GM10847 (cell line): Measurements from ENCODE around the gene CTIF.

Source experiments
- POLR2A ChIP-seq: IDR thresholded peaks from 2 replicates; pipeline ENCODE4 v1.6.1; 2011; ENCODE audit not compliant: insufficient read length; ENCODE audit errors: extremely low read depth

Gene CTIF

GRCh38 chr18:48724442-48724841 is 185.6 kb downstream of the CTIF start:
- TF ChIP-seq POLR2A, result no peak

DNA sequence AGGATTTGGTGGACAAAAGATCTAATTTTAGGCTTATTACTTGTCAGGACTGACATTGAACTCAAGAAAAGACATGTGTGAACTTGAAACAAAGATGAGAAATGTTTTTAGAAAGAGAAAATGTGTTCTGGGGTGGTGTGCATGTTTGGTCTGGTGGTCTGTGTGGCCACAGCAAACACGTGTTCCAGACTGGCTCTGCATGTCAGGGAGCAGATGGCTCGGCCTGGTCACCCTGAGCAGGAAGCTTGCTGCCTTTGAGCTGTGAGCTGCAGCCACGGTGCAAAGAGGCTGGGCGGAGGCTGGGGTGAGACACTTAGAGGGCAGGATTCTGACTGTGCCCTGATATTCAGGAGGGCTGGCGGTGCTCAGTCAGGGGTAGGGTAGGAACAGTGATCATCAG is 186.1 kb downstream of the CTIF start:
- no peak for TF ChIP-seq POLR2A

- no peak for TF ChIP-seq POLR2A
These were observed 186.7 kb downstream of the CTIF start for GRCh38 chr18:48725562-48725961.

GRCh38 chr18:48727681-48728080 is 188.8 kb downstream of the CTIF start:
- no peak for TF ChIP-seq POLR2A

GRCh38 chr18:48728204-48728833 is 189.5 kb downstream of the CTIF start:
- no peak for TF ChIP-seq POLR2A

DNA sequence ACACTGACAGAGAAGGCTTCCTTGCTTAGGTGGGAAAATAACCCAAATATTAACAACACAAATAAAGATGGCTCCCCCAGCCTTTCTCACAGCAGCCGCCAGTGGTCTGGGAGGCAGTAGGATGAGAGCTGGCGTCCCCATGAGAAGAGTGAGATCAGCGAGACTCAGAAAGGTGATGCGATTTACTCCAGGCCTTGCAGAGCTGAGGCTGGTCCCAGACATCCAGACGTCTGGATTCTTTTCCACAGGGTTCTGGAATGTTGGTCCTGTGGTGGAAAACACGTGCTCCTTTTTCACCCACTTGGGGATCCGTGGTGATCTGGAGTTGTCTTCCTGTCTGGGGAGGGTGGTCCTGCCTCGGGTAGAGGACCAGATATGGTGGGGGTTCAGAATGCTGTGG is 190.6 kb downstream of the CTIF start:
- no peak for TF ChIP-seq POLR2A

DNA sequence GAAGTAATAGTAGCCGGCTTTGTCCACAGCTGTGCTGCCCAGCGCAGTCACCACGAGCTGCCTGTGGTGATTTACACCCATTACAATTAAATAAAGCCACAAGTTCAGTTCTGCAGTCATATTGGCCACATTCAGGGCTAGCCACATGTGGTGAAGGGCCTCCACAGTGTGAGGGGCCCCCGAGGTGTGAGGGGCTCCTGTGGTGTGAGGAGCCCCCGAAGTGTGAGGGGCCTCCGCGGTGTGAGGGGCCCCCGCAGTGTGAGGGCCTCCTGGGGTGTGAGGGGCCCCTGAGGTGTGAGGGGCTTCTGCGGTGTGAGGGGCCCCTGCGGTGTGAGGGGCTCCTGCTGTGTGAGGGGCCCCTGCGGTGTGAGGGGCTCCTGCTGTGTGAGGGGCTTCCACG is 191.2 kb downstream of the CTIF start:
- TF ChIP-seq POLR2A, result no peak

DNA sequence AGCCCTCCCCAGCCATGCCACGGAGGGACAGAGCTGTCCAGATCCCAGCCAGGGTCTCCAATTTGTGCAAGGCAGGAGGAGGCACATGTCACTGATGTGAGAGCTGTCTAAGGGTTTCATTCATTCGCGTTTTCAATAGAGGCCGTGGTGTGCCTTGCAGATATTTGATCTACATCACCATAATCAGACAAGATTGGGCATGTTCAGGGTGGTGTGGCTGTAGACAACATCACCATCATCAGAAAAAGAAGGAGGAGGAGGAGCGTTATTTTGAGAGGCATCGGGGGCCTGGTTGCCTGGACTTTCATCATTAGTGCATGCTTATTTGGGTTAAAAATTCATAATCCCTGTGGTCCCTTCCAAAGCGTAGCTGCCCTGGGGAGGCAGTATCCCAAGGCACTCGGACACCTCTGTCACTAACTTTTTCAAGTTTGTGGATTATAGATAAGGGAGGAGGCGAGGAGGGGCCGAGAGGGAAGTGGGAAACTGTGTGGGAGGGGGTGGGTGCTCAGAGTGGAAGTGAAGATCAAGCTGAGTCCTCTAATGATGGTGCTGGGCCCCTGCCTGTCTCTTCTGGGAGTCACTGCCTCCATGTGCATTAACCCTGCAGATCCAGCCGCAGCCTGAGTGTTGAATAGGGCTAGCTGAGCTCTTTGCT is 194.1 kb downstream of the CTIF start:
- no peak for TF ChIP-seq POLR2A

GRCh38 chr18:48733643-48734253 is 194.9 kb downstream of the CTIF start:
- no peak for TF ChIP-seq POLR2A

DNA sequence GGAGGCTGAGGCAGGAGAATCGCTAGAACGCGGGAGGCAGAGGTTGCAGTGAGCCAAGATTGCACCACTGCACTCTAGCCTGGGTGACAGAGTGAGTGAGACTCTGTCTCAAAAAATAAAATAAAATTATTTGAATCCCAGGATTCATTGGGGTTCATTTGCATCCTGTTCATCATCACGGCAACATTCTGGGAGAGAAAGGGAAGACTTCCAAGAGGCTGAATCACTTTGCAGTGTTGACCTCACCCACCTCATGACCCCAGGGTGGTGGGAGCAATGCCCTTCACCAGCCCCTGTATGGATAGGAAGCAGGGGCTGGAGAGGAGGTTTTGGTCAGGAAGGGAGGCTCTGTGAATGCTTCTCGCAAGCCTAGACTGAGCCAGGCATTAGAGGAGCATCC is 195.6 kb downstream of the CTIF start:
- no peak for TF ChIP-seq POLR2A

GRCh38 chr18:48735080-48735676 is 196.3 kb downstream of the CTIF start:
- no peak for TF ChIP-seq POLR2A

DNA sequence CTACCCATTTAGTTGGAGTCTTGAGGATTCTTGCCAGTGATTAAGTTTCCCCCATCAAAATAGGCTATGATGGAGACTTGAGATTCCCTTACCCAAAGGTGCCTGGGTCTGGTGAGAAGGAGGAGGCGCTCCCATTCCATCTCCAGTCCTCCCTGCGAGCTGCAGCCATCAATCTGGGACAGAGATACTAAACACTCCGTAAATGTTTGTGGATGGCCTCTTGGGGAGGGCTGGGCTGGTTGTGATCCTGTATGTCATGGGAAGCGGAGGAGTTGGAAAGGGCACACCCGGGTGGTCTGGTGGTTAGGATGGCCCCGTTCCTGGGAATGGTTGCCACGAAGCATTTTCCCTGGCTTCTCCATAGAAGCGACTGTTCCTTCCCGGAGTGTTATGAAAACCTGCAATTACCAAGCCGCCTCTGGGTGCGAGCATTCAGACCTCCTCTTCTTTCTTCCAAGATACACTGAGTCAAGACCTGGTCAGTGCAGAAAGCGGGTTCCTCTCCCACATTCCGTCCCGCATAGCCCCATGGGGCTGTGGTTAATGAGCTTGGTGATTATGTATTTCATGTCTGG is 196.9 kb downstream of the CTIF start:
- TF ChIP-seq POLR2A, result no peak

DNA sequence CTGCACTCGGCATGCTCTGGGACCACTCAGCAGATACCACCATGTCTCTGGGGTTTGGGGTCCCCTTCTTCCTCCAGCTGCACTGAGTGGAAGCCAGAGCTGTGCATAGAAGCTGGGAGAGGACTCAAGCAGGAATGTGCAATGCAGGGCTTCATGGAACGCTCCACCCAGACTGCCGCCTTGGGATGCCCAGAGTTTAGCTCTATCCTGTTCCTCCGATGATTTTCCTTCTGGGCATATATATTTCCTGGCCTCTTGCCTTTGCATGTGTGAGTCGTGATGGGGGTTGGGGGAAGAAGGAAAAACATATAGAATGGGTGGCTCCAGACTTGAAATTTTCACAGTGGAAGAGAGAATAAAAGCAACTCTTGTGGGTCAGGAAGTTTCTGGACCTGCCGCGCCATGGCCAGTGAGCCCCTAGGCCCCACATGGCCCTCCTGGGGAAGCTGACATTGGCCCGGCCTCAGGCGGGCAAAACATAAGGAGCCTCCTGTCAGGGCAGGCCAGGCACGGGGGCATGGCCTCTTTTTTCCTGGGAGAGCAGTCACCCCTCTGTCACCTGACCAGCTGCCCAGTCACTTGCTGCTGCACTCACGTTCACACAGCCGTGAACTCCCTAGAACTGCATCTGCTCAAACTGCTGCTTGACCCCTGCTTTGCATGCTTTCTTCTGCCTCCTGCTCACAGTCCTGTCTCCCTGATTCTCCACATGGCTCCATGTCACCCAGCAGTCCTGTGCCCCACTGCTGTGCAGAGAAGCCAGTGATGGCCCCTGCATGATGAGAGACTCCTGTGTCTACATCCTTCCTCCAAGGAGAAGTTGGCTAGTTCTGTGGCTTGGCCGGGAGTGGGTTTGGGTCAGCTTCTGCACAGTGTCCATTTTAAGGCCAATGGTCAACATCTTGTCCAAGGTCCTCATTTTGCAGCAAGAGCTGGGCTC is 197.8 kb downstream of the CTIF start:
- TF ChIP-seq POLR2A, result no peak

- TF ChIP-seq POLR2A, result no peak
These were observed 200.6 kb downstream of the CTIF start for GRCh38 chr18:48739266-48740067.
